Gastroesophageal sphincter (tissue), 3 donors: ENCODE measurements around the gene STK32B.

ENCODE experiments used
- EP300 ChIP-seq: sonication (generic); formaldehyde crosslinking; IDR thresholded peaks from one replicate; pipeline ENCODE4 v1.6.1; 2017; ENCODE audit warnings: antibody characterized with exemption, mild to moderate bottlenecking
- POLR2AphosphoS5 ChIP-seq: sonication (generic); formaldehyde crosslinking; IDR thresholded peaks from one replicate; pipeline ENCODE4 v1.6.1; 2017; ENCODE audit warnings: antibody characterized with exemption
- TF ChIP-seq, protein P1 (sequence below), 4 experiments: fragments of 200-600 bp in 2 of 4; fragments of 450-650 bp in 2 of 4; sonication (generic) in 1 of 4; IDR thresholded peaks; one replicate each; pipeline ENCODE4 v1.5.1; 2017 to 2019; ENCODE audit warnings: antibody characterized with exemption in 4 of 4, mild to moderate bottlenecking in 2 of 4, moderate library complexity in 2 of 4

DNA sequence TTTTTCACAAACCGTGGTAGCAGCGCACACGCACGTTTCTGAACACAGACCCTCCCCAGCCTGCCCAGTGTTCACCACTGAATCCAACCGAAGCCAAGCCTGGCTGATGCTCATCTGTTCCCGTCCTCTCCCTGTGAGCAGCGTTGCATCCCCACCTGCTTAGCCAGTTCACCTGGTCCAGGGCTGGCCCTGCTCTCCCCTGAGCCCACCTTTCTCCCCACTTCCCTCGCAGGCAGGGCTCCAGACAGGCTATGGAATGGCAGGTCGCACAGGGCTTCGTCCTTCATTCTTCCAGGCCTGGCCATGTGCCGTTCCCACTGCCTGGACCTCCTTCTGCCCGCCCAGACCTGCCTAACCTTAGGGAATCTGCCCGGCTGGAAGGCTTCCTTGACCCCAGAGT, 410.2 kb downstream of the STK32B start:
- TF ChIP-seq, protein P1, sequence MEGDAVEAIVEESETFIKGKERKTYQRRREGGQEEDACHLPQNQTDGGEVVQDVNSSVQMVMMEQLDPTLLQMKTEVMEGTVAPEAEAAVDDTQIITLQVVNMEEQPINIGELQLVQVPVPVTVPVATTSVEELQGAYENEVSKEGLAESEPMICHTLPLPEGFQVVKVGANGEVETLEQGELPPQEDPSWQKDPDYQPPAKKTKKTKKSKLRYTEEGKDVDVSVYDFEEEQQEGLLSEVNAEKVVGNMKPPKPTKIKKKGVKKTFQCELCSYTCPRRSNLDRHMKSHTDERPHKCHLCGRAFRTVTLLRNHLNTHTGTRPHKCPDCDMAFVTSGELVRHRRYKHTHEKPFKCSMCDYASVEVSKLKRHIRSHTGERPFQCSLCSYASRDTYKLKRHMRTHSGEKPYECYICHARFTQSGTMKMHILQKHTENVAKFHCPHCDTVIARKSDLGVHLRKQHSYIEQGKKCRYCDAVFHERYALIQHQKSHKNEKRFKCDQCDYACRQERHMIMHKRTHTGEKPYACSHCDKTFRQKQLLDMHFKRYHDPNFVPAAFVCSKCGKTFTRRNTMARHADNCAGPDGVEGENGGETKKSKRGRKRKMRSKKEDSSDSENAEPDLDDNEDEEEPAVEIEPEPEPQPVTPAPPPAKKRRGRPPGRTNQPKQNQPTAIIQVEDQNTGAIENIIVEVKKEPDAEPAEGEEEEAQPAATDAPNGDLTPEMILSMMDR (IDR thresholded peaks at IDR 0.05), result no peak
- TF ChIP-seq POLR2AphosphoS5 (no peak), EP300 (no peak)
